Midbrain (tissue), 1 donor: Measurements from ENCODE around the gene CD300LF.
A peak's percentile ranks its signal among the peaks of the same experiment; 100 is the strongest.

Source experiments
- DNase-seq: peaks from one replicate; lab custom pipeline; 2025; lab: John Stamatoyannopoulos, UW

The CD300LF gene

DNA sequence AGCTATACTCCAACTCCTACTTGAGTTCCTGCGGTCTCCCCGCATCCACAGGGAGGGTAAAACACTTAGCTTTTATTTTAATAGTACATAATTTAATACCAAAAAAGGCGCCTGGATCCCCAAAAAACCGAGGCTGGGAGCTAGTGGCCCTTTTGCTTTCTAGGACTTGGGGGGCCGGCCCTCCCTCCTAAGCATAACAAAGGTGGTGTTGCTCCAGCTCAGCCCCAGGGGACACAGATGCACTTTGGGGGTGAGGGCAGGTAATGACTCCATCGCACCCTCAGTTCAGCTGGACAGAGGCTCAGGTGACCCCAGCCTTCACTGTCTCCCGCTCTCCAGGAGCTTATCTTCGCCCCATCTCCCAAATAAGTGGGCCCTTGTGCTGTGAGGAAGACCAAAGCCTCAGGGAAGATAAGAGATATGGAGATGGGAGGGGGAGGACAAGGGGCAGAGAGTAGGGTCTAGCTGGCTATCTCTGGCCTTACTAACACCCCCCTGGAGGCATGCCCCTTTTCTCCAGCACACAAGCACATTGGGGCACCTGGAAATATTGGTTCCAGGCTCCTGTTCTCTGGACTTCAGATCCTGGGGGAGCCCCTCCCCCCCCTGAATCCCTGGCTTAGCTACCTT is 32.9 kb upstream of the CD300LF start:
- DNase-seq: no peak

DNA sequence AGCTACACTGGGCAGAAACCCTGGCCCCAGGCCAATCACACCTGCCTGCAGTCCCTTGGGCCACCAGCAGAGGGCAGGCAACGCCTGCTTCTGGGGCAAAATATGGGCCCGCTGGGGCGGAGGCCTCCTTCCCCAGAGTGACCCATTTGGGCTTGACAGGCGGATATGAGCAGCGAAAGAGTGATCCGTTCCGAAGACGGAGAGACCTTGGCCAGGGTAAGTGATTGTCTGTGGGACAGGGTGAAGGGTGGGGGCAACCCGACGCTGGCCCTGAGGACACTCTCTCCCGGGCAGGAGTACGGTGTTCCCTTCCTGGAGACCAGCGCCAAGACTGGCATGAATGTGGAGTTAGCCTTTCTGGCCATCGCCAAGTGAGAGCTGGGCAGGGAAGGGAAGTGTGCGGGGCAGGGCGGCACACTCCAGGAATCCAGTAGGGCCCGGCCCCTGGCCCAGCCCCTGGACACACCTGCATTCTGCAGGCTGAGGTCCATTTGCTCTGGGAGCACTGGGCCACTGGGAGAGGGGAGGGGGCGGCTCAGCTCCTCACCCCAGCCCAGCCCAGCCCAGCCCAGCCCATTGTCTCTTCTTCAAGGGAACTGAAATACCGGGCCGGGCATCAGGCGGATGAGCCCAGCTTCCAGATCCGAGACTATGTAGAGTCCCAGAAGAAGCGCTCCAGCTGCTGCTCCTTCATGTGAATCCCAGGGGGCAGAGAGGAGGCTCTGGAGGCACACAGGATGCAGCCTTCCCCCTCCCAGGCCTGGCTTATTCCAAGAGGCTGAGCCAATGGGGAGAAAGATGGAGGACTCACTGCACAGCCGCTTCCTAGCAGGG is 32.2 kb upstream of the CD300LF start:
- peak; percentile 81 for DNase-seq

DNA sequence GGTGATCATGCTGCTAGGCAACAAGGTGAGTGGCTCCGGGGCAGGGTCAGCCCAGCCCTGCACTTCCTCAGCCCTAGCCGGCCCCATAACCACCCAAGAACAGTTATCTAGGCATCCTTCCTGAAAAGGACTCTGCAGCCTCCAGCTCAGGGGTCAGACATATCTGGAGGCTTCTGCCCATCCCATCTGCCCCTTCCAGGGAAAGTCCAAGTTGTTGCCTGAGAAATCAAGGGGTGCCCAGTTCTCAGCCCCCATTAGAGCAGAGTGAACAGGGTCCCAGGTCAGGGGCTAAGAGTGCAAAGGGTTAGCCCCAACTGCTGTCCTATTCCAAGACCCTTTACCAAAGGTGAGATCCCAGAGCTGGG is 31.6 kb upstream of the CD300LF start:
- no peak for DNase-seq

- DNase-seq: no peak
Measured at GRCh38 chr17:74743755-74744154, 31.0 kb upstream of the CD300LF start.

DNA sequence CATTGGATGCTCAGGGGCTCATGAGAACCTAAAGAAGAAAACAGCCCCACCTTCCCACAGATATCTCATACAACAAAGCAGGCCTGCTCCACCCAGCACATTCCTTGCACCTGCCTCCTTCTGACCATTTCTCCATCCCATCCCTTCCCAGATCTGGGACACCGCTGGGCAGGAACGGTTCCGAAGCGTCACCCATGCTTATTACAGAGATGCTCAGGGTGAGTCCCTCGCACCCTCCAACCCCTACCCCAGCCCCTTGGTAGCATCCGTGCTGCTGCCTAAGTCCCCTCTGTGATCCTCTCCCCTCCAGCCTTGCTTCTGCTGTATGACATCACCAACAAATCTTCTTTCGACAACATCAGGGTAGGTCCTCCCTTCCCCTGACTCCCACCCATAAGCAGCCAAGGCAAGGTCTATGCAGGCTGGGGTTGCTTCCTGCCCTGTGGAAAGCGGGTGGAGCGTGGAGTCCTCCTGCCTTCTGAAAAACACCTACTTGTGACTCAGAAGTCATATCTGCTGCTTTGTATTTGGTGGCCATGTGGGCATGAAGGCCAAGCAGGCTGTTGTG is 30.3 kb upstream of the CD300LF start:
- DNase-seq: no peak

GRCh38 chr17:74742153-74742515 is 29.4 kb upstream of the CD300LF start:
- DNase-seq: no peak

- no peak for DNase-seq
Measured at GRCh38 chr17:74740641-74741387, 28.1 kb upstream of the CD300LF start.

GRCh38 chr17:74740173-74740572 is 27.4 kb upstream of the CD300LF start:
- DNase-seq: no peak

- DNase-seq: no peak
Measured at GRCh38 chr17:74739227-74739831, 26.6 kb upstream of the CD300LF start.

DNA sequence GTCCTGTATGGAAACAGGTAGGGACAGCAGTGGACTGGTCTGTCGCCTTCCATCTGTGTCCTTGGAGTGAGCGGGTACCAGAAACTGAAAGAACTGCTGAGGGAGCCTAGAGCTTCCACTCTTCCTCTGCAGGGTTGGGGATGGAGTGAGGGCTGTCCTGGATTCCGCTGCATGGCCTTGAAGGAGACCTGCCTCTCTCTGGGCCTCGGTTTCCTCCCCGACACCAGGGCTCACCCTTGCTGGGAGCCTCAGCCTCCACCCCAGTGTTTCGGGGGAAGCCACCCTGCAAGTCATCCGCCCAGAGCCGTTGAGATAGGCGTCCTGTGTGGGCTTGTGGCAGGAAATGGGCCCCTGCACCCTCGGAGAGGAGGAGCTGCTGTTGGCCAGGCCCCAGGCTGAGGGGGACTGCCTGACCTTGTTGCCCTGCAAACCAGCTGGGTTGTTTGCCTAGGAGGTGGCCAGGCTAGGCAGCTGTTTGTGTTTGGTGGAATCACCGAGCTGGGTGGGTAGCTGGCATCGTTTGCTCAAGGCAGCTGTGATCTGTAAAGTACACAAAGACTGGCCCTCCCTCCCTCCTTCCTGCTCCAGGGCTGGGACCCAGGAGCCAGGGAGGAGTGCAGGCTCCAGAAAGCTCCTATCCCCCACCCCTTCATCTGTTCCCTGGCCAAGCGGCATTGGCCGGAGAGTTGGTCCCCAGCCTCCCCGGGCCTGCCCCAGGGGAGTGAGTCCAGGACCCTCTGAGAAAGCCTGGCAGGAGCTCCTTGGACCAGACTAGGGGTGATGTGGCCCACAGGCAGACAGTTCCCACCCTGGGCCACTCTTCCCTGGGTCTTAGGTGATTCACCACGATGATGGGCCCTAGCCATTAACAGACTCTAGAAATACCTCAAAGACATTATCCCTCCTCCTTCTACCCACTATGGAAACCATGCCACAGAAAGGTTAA is 25.6 kb upstream of the CD300LF start:
- no peak for DNase-seq

DNA sequence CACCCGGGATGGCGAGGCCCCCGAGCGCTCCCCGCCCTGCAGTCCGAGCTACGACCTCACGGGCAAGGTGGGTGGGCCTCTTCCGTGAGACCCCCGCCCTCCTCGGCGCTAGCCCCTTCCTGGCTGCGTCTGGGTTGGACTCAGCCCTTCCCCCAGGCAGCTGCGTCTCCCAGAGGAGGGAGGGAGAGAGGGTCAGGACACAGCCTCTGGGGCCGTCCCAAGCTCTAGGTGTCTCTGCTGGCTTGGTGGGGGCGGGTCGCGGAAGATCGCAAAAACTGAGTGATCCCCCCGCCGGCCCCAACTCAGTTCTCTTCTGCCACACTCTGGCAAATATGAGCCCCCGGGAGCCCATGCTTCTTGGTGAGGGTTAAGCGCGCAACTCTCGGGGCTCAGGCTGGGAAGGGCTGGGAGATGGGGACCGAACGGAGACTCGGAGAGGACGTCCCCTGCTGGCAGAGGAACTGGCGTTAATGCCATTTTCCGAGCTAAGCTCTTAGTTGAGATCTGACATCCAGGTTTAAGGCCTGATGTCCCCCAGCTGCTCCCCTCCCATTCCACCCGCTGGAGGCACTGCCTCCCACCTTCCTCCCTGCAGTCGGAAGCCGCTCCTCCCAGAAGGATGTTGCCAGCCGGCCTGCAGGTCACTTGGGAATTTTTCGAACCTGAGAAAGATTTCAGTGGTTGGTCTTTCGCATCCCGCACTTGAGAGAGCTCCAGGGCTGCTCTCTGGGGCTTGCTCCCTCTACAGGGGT is 24.8 kb upstream of the CD300LF start:
- no peak for DNase-seq

DNA sequence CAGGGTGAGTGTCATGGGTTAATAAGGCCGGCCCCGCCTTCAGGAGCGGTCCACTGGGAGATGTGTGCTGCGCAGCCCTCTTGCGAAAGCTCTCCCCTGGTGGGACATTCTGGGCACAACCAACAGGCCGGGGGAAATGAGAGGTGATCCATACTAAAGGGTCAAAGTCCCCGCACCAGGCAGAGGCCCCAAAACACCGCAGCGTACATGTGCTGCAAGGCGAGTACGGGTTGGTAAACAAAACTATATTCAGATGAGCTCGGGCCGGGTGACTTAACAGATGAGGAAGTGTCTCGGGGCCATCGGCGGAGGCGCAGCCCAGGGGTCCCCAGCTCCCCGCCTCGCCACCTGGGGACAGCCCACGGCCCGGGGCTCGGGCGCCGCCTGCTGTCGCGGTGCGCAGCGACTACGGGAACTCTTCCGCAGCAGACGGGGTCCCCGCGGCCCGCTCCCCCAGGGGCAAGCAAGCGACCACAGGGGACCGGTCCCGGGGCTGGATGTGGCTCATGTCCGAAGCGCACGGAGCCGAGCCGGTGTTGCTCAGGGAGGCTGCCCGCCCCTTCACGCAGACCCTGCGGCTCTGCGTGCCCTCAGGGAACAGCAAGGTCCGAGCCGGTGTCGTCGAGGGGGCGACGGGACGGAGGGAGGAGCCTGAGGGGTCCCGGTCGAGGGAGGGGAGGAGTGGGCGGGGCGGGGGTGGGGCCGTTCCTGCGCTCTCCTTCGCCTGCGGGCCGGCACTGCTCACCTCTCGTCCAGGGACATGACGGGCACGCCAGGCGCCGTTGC is 24.0 kb upstream of the CD300LF start, which contains the start of gene RAB37:
Gene RAB37 (plus strand): TSS at position 744 of the 786 bp plus-strand sequence. CDS start 17 bp downstream, at position 761.
- no peak for DNase-seq

DNA sequence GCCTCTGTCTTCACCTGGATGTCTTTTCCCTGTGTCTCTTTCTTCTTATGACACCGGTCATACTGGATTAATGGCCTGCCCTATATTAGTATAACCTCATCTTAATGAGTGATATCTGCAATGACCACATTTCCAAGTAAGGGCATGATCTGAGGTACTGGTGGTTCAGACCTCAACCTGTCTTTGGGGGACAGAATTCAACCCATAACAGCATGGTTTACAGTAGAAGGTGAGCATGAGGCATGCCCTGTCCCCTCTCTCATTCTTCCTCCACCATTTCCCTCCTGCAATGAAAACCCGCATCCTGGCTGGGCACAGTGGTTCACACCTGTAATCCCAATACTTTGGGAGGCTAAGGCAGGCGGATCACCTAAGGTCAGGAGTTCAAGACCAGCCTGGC is 21.5 kb upstream of the CD300LF start:
- no peak for DNase-seq

- DNase-seq: no peak
Measured at GRCh38 chr17:74733365-74734122, 20.8 kb upstream of the CD300LF start.

GRCh38 chr17:74732042-74732867 is 19.5 kb upstream of the CD300LF start:
- DNase-seq: no peak

DNA sequence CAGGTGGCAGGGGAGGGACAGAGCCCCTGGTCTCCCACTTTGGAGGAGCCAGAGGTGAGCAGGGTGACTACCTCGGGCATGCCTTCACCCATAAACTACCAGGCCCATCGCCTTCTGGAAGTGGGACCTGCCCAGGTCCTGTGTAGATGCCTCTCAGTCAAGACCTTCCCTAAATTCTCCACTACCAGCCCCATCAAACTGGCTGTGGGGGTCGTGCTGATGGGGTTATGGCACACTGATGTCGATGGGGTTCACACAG is 18.6 kb upstream of the CD300LF start:
- DNase-seq: no peak

DNA sequence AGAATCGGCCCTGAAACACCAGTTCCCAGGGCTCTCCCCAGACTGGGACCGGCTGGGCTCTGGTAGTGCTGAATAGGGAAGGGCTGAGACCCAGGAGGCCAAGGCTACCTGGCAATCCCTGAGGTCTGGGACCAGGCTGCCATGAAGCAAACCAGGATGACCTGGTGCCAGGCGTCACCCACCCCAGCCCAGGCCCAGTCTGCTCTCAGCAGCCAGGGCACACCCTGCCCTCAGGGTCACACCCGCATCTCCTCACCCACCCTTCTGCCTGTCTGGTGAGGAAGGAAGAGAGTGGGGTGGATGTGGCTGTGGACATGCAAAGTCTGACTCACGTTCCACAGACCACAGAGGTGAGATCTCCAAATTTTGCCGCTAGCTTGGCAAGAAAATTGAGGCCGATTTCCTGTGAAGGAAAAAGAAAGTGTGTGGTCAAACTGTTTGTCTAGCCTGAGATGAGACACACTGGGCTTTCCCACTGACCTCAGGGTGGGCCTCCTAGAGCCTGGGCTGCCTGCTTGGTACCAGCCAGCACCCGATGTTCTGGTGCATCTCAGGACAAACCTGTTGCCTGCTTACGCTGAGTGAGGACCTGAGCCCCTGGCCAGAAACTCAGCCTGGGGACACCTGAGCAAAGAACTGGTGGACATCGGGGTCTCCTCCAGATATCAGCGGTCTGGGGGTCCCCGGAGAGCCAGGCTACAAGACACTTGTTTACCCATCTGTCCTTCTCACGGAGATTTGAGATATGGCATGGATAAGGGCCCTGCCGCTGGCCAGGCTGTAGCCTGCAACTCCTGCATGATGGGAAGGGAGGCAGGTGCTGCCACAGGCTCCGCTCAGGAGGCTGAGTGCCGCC is 18.0 kb upstream of the CD300LF start:
- DNase-seq: no peak
